Endothelial cell (in vitro differentiated cells): ENCODE measurements around the gene PTPA. TPM values are rescaled to one million over a fixed set of nuclear protein-coding genes. Genes with fewer than 3 reads are reported as not detected.
"Not testable (repeated sequence)": the region's sequence is repeated elsewhere in the genome, so short reads cannot be mapped to it uniquely, and the experiment has no call there.

Experiments
- DNase-seq: peaks from one replicate; pipeline ENCODE4 v3.0.0; 2021; ENCODE audit warnings: low spot score
- H3K27ac Mint-ChIP-seq: one replicate; pipeline ENCODE4 v1.8.0; 2021; ENCODE audit warnings: mixed read lengths, inconsistent platforms; ENCODE audit not compliant: unreplicated experiment
- H3K27me3 Mint-ChIP-seq: one replicate; pipeline ENCODE4 v1.8.0; 2021; ENCODE audit warnings: mild to moderate bottlenecking, moderate library complexity, mixed read lengths, inconsistent platforms; ENCODE audit not compliant: unreplicated experiment
- H3K36me3 Mint-ChIP-seq: one replicate; pipeline ENCODE4 v1.8.0; 2021; ENCODE audit warnings: mild to moderate bottlenecking, low read depth, mixed read lengths, inconsistent platforms; ENCODE audit not compliant: unreplicated experiment
- H3K4me1 Mint-ChIP-seq: one replicate; pipeline ENCODE4 v1.8.0; 2021; ENCODE audit warnings: mild to moderate bottlenecking, mixed read lengths, inconsistent platforms; ENCODE audit not compliant: unreplicated experiment
- H3K4me3 Mint-ChIP-seq: one replicate; pipeline ENCODE4 v1.8.0; 2021; ENCODE audit warnings: mild to moderate bottlenecking, mixed read lengths, inconsistent platforms; ENCODE audit not compliant: unreplicated experiment
- H3K9me3 Mint-ChIP-seq: one replicate; pipeline ENCODE4 v1.8.0; 2021; ENCODE audit warnings: mixed read lengths, inconsistent platforms; ENCODE audit not compliant: unreplicated experiment
- total RNA-seq: library from RNA; stranded (reverse); fragmentation: NEBNext Ultra II Directional; extraction: Animal tissue kit (Norgen Biotek cat#: 25700); gene quantifications from one replicate; pipeline ENCODE4 v1.2.1, GENCODE V29; 2021; ENCODE audit not compliant: unreplicated experiment
- TF ChIP-seq, protein P1 (sequence below): fragments of 200-600 bp; sonication (generic); IDR thresholded peaks from one replicate; pipeline ENCODE4 v1.5.0; 2021; ENCODE audit warnings: antibody characterized with exemption; ENCODE audit not compliant: unreplicated experiment

PTPA gene
- total RNA-seq, 1 donor from 2014 or later: 120 TPM

DNA sequence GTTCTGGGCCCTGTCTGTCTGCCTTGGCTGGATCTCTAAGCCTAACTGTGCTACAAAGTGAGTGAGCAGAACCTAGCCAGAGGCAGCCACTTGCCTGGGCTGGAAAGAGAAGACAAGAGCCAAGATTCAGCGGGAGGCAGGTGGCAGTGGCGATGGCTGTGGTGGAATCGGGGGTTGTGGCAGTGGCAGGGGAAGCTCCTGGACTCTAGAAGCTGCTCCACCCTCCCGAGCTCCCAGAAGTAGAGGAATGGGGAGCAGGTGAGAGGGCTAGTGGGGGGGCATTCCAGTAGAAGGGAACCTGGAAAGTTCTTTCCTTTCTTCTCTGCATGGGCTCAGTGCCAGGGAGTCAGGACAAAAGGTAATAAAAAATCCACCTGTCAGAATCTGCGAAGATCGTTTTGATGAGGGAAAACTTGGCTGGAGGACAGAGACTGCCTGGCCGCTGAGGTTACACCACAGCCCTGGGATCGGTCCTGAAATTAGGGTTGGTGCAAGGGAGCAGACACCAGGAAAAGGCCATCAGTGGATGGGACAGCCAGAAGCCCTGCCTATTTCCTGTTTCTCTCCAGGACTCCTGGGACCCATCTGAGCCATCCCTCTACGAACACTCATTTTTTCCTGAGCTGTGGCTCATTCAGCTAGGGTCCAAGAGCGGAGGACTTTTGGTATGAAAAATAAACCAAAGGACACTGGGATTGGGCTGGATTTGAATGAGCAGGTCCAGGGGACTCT lies 2.2 kb upstream of the PTPA start:
- Mint-ChIP-seq H3K4me1 (peaks cover 18% of the 10 kb centered on the region), H3K27ac (no peak overlapping the region), H3K4me3 (peak overlapping the region; percentile 84), H3K27me3 (peaks cover 13% of the 10 kb centered on the region), H3K9me3 (no peaks in the 10 kb centered on the region), H3K36me3 (no peaks in the 10 kb centered on the region)
- TF ChIP-seq, protein P1, sequence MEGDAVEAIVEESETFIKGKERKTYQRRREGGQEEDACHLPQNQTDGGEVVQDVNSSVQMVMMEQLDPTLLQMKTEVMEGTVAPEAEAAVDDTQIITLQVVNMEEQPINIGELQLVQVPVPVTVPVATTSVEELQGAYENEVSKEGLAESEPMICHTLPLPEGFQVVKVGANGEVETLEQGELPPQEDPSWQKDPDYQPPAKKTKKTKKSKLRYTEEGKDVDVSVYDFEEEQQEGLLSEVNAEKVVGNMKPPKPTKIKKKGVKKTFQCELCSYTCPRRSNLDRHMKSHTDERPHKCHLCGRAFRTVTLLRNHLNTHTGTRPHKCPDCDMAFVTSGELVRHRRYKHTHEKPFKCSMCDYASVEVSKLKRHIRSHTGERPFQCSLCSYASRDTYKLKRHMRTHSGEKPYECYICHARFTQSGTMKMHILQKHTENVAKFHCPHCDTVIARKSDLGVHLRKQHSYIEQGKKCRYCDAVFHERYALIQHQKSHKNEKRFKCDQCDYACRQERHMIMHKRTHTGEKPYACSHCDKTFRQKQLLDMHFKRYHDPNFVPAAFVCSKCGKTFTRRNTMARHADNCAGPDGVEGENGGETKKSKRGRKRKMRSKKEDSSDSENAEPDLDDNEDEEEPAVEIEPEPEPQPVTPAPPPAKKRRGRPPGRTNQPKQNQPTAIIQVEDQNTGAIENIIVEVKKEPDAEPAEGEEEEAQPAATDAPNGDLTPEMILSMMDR: no peak
- no peak for DNase-seq

DNA sequence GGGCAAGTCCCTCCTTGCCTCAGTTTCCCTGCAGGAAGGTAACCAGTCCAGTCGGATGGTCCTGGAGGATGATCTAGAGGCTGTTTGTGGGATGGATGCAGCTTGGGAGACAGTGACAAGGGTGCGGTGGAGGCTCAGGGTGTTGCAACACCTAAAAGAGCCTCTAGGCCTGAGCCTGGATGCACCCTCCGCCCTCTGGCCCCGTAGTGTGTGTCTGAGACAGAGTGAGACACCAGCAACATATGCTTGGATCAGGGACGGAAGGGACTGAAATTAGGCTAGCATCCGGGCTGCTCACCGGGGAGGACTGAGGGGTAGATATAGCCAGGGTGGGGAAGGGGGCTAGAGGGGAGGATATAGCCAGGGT lies 1.7 kb upstream of the PTPA start:
- no peak for DNase-seq
- H3K4me1 Mint-ChIP-seq: peaks cover 18% of the 10 kb centered on the region
- no peak overlapping the region for H3K27ac Mint-ChIP-seq
- H3K9me3 Mint-ChIP-seq: no peaks in the 10 kb centered on the region
- no peaks in the 10 kb centered on the region for H3K36me3 Mint-ChIP-seq
- TF ChIP-seq, protein P1: no peak
- H3K27me3 Mint-ChIP-seq: peaks cover 13% of the 10 kb centered on the region
- H3K4me3 Mint-ChIP-seq: peak overlapping the region; percentile 84

DNA sequence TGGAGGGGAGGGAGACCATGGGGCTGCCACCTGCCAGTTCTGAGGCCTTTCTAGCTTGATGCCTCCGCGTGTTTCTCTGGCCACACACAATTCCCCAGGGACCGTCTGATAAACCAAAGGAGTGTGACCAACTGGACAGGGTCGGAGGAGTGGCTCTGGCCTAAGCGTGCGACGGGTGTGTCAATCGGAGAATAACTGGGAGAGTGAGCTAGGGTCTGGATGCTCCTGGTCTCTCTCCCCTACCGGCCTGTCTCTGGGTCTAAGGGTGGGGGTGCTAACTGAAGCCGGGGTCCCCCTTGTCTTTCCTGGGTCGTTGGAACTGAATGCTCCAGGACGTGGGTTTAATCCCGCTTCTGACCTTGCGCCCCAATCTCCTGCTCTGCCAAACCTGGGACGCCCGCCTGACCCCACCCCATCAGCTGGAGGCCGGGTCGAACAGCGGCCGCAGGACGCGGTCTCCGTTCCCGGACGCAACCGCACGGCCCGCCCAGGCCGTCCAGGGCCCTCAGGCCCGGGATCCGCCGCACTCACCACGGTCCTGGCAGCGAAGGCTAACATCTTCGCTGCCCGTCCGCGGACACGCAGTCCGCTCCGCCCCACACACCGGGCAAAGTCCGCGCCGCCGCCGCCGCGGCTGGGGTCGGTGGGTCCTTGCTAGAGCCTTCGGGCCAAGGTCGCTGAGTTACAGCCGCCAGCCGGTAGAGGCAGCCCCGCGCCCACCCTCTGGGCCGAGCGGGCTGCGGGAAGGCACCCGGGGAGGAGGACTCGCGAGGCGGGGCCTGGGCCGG lies 1.1 kb upstream of the PTPA start:
- H3K36me3 Mint-ChIP-seq: no peaks in the 10 kb centered on the region
- TF ChIP-seq, protein P1: no peak
- peaks cover 13% of the 10 kb centered on the region for H3K27me3 Mint-ChIP-seq
- no peak for DNase-seq
- H3K9me3 Mint-ChIP-seq: no peaks in the 10 kb centered on the region
- no peak overlapping the region for H3K27ac Mint-ChIP-seq
- peaks cover 18% of the 10 kb centered on the region for H3K4me1 Mint-ChIP-seq
- peak overlapping the region; percentile 84 for H3K4me3 Mint-ChIP-seq

DNA sequence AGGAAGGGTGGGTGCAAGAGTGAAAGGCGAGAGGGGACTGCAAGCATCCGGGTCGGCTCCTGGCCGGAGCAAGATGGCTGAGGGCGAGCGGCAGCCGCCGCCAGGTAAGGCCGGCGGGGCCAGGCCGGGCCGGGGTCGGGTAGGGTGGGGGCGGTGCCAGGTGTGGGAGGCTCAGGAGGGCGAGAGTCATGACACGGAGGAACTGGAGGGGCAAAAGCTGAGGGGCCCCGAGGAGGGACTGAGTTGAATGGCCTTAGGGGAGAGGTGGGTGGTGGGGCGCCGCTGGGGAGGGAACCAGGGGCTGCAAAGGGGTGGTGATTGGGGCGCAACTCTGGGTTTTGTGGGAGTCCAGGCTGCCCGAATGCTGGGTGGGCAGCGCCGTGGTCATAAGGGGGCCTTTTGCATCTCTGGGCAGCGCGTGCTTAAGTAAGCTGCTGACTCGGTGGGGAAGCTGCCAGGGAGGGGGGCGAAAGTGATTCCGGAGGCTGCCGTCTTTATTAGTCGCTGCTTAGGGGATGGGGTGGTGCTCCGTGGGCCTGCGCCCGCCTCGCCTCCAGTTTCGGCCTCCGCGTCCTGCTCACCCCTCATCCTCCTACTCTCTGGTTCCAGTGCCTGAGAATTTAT lies 425 bp downstream of the PTPA start:
- TF ChIP-seq, protein P1: no peak
- H3K4me1 Mint-ChIP-seq: peaks cover 18% of the 10 kb centered on the region
- peaks cover 13% of the 10 kb centered on the region for H3K27me3 Mint-ChIP-seq
- peak overlapping the region; percentile 97 for H3K4me3 Mint-ChIP-seq
- peak overlapping the region; percentile 64 for H3K27ac Mint-ChIP-seq
- H3K36me3 Mint-ChIP-seq: no peaks in the 10 kb centered on the region
- no peaks in the 10 kb centered on the region for H3K9me3 Mint-ChIP-seq
- DNase-seq: no peak

DNA sequence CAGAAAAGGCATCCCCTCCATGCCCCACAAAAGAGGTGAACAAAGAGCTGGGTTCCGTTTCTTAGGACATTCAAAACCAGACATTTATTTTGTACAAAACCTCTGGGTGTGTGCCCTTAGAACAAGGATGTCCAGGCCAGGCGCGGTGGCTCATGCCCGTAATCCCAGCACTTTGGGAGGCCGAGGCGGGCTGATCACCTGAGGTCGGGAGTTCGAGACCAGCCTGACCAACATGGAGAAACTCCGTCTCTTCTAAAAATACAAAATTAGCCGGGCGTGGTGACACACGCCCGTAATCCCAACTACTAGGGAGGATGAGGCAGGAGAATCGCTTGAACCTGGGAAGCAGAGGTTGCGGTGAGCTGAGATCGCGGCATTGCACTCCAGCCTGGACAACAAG lies 1.3 kb downstream of the PTPA start:
- not testable (repeated sequence) for DNase-seq, H3K36me3 Mint-ChIP-seq, H3K9me3 Mint-ChIP-seq
- Mint-ChIP-seq H3K4me3 (peak overlapping the region; percentile 97), H3K27me3 (peaks cover 13% of the 10 kb centered on the region), H3K27ac (peak overlapping the region; percentile 45), H3K4me1 (peaks cover 18% of the 10 kb centered on the region)
